KOPT-K1 (cell line): ENCODE measurements around the gene HIBCH.

Source experiments
- H3K27ac ChIP-seq: fragments of 200-600 bp; sonication (generic); 2 replicates; pipeline ENCODE4 v1.5.1; 2016; ENCODE audit warnings: antibody characterized with exemption, mild to moderate bottlenecking, low read depth, low read length; ENCODE audit not compliant: poor library complexity, severe bottlenecking
- H3K36me3 ChIP-seq: fragments of 200-600 bp; sonication (generic); 2 replicates; pipeline ENCODE4 v1.5.1; 2017; ENCODE audit warnings: antibody characterized with exemption, mild to moderate bottlenecking, low read length, moderate library complexity; ENCODE audit not compliant: insufficient read depth
- H3K9me3 ChIP-seq: fragments of 200-600 bp; sonication (generic); 2 replicates; pipeline ENCODE4 v1.5.1; 2017; ENCODE audit warnings: antibody characterized with exemption, low read length, mild to moderate bottlenecking; ENCODE audit not compliant: insufficient read depth, poor library complexity, severe bottlenecking

The HIBCH gene

GRCh38 chr2:190210471-190210870, 109.2 kb downstream of the HIBCH start:
- H3K9me3 ChIP-seq: no peaks in the 10 kb centered on the region
- no peak overlapping the region for H3K27ac ChIP-seq
- peaks cover 12% of the 10 kb centered on the region; the same call in 1 of the 2 replicates for H3K36me3 ChIP-seq

DNA sequence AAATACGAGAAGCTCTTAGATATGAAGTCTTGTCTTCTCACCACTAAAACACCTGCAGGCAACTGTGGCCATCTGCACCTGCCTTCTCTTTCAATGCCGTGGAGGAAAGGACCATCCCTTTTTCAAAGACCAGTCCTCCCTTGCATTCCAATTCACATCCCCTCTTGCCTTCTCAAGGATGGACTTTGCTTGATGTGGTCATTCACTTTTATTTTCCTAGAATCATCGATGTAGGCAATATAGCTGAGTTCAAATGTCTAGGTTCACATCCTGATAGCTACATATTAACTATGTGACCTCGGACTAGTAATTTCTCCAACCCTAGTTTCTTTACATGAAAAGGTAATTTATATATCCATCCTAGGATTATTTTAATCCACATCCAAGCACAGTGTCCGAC, 110.1 kb downstream of the HIBCH start:
- Histone ChIP-seq H3K9me3 (no peaks in the 10 kb centered on the region), H3K27ac (no peak overlapping the region), H3K36me3 (peaks cover 12% of the 10 kb centered on the region; the same call in 1 of the 2 replicates)

DNA sequence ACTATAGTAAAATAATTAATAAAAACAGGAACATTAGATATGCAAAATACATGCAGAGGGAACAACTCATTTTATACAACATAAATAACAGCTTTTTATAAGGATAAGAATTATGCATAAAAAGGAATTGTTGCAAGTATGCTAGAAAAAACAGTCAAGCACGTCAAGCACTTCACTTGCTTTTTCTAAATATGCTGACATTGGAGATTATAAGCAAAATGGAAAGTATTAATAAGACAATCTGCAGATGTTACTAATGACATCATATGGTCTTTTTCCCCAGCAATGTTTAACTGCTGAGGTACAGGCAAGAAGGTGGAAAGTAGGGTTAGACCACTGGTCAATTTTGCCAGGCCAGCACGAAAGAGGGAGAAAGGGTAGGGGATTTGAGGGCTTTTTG, 111.7 kb downstream of the HIBCH start:
- Histone ChIP-seq H3K9me3 (no peaks in the 10 kb centered on the region), H3K27ac (no peak overlapping the region), H3K36me3 (peaks cover 12% of the 10 kb centered on the region; the same call in 1 of the 2 replicates)

DNA sequence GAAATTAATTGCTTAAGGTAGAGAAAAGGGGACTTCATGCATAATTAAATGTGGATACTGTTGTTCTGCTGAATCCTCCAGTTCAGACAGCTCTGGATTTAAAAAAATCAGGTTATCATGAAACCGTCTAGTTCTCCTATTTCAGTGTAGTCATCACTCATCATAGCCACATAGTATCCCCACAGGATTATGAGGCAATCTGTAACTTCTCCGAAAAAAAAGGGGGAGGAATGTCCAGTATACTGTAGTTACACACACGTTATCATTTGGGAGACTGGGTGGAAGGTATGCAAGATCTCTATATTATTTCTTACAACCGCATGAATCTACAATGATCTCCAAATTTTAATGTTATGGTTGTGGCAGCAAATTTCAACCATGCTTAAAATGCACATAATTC, 114.0 kb downstream of the HIBCH start:
- Histone ChIP-seq H3K27ac (no peak overlapping the region), H3K9me3 (no peaks in the 10 kb centered on the region), H3K36me3 (0 out of 2 replicates have a peak, but pooled peaks cover 5% of the 10 kb centered on the region)

- no peaks in the 10 kb centered on the region for H3K9me3 ChIP-seq
- no peak overlapping the region for H3K27ac ChIP-seq
- H3K36me3 ChIP-seq: peaks cover 26% of the 10 kb centered on the region
These were observed 117.0 kb downstream of the HIBCH start for GRCh38 chr2:190202604-190203003.

GRCh38 chr2:190202018-190202417, 117.6 kb downstream of the HIBCH start:
- Histone ChIP-seq H3K36me3 (peaks cover 32% of the 10 kb centered on the region), H3K9me3 (no peaks in the 10 kb centered on the region), H3K27ac (no peak overlapping the region)

DNA sequence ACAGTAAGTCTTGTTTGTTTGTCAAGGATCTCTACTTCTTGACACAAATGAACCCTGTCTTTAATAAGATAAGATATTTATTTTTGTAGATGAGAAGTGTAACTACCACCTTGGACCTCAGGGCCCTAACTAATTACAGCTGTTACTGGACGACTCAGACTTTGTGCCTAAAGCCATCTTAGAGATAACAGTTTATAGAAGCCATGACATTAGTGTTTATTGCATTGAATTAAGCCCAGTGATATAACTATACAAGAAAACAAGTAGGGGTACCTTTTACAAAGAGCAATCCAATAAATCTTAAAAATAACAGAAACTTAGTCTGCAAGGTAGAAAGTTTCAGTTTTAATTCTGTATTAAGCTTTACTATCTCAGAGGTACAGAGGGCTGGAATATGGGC, 119.0 kb downstream of the HIBCH start:
- H3K27ac ChIP-seq: no peak overlapping the region
- no peaks in the 10 kb centered on the region for H3K9me3 ChIP-seq
- peaks cover 35% of the 10 kb centered on the region for H3K36me3 ChIP-seq

GRCh38 chr2:190199530-190199929, 120.1 kb downstream of the HIBCH start:
- Histone ChIP-seq H3K9me3 (no peaks in the 10 kb centered on the region), H3K27ac (no peak overlapping the region), H3K36me3 (peaks cover 35% of the 10 kb centered on the region)

- Histone ChIP-seq H3K9me3 (no peaks in the 10 kb centered on the region), H3K36me3 (peaks cover 35% of the 10 kb centered on the region), H3K27ac (no peak overlapping the region)
These were observed 120.5 kb downstream of the HIBCH start for GRCh38 chr2:190199109-190199508.

- H3K36me3 ChIP-seq: peaks cover 35% of the 10 kb centered on the region
- H3K27ac ChIP-seq: no peak overlapping the region
- no peaks in the 10 kb centered on the region for H3K9me3 ChIP-seq
These were observed 122.4 kb downstream of the HIBCH start for GRCh38 chr2:190197143-190197720.

DNA sequence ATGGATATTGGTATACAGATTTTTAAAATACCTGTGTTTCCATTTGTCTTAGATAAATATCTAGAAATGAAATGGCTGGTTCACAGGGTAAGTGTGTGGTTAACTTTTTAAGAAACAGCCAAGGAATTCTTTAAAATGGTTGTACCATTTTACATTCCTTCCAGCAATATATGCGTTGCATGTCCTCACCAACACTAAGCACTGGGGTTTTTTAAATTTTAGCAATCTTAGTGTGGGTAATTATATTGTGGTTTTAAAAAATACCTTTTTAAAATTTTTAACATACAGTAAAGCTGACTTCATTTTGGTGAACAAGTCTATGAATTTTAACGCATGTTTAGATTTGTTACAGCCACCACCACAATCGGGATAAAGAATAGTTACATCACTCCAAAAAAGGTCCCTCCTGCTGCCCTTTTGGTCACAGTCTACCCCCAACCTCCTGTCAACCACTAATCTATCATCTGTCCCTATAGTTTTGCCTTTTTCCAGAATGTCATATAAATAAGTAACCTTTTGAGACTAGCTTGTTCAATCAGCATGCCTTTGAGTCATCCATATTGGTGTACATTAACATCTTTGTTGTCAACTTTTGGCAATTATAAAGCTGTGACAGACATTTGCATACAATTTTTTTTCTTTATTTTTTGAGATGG, 129.0 kb downstream of the HIBCH start:
- Histone ChIP-seq H3K9me3 (no peaks in the 10 kb centered on the region), H3K36me3 (no peaks in the 10 kb centered on the region), H3K27ac (no peak overlapping the region)

DNA sequence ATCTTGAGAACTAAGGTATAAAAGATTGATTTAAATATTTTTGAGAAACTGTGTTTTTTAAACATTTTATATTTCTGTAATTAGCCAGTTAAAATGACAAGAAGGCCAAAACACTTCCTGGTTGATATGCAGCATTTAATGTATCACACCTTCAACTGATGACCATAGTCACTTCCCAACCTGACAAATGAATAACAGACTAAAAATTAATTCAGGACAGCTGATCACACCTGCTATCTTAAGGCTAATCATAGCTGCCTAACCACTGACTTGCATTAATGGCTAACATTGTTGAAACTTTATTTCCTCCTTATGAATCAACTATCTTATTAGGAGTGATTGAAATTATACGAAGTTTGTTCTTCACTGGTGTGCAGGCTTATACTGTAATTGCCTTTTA, 131.3 kb downstream of the HIBCH start:
- H3K36me3 ChIP-seq: no peaks in the 10 kb centered on the region
- H3K27ac ChIP-seq: no peak overlapping the region
- no peaks in the 10 kb centered on the region for H3K9me3 ChIP-seq

DNA sequence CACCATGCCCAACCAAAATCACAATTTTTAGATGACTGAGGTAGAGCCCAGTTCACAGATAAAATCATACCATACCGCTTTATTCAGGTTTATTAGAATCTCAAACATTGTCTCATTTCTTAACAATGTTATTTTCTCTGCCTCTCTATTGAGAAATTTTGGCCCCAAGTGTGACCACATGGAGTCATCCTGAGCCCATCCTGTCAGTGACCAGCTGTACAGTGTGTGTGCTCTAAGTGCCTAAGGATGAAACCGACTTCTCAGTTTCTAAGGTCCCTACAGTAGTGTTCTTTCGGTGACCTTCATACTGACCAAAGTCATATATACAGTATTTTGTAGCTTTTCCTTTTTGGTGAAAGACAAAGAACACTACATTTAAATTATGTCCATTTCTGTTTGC, 133.4 kb downstream of the HIBCH start:
- Histone ChIP-seq H3K36me3 (no peaks in the 10 kb centered on the region), H3K9me3 (no peaks in the 10 kb centered on the region), H3K27ac (no peak overlapping the region)

- Histone ChIP-seq H3K9me3 (no peaks in the 10 kb centered on the region), H3K36me3 (no peaks in the 10 kb centered on the region), H3K27ac (no peak overlapping the region)
These were observed 134.2 kb downstream of the HIBCH start for GRCh38 chr2:190185380-190185779.

- H3K36me3 ChIP-seq: no peaks in the 10 kb centered on the region
- no peak overlapping the region for H3K27ac ChIP-seq
- H3K9me3 ChIP-seq: no peaks in the 10 kb centered on the region
These were observed 135.2 kb downstream of the HIBCH start for GRCh38 chr2:190184460-190184859.

GRCh38 chr2:190183539-190183938, 136.1 kb downstream of the HIBCH start:
- no peaks in the 10 kb centered on the region for H3K36me3 ChIP-seq
- no peak overlapping the region for H3K27ac ChIP-seq
- no peaks in the 10 kb centered on the region for H3K9me3 ChIP-seq
